SK-N-SH (cell line): ENCODE data around the gene SPAG5. TPM values are rescaled to one million over a fixed set of nuclear protein-coding genes. Genes with fewer than 3 reads are reported as not detected.

Experiments
- CTCF ChIA-PET: fragments of 300-600, 350-600 bp; formaldehyde crosslinking; extraction: SDS; loops from one replicate; lab custom pipeline; 2021; lab: Yijun Ruan, JAX
- POLR2A ChIA-PET: fragments of 350-600 bp; sonication (Branson Sonifier 250); formaldehyde crosslinking; extraction: SDS; loops from one replicate; lab custom pipeline; 2020; ENCODE audit warnings: antibody characterized with exemption, inconsistent platforms; lab: Yijun Ruan, JAX
- DNase-seq: peaks from one replicate; pipeline ENCODE4 v3.0.0; 2012
- H2AFZ ChIP-seq: fragments of 200-600 bp; sonication (generic); 2 replicates; pipeline ENCODE4 v1.8.1; 2016; ENCODE audit warnings: antibody characterized with exemption, mild to moderate bottlenecking, low read depth
- H3F3A ChIP-seq: fragments of 200-600 bp; sonication (generic); replicated peaks from 2 replicates; pipeline ENCODE3; 2016; ENCODE audit warnings: antibody characterized with exemption, mild to moderate bottlenecking; ENCODE audit not compliant: insufficient read depth
- H3K27ac ChIP-seq, 2 experiments: fragments of 200-500 bp in 1 of 2; fragments of 200-600 bp in 1 of 2; sonication (Bioruptor generic) in 1 of 2; sonication (generic), shearing (Covaris generic) in 1 of 2; 2 replicates each; pipeline versions ENCODE4 v1.5.1 to v1.6.1; 2014 to 2016; ENCODE audit warnings: low read depth in 2 of 2, inconsistent platforms in 1 of 2, low read length in 1 of 2, mild to moderate bottlenecking in 1 of 2, mixed read lengths in 1 of 2
- H3K27me3 ChIP-seq: fragments of 200-600 bp; sonication (generic), shearing (Covaris generic); 2 replicates; pipeline ENCODE4 v1.6.1; 2016; ENCODE audit warnings: mixed run types; ENCODE audit not compliant: insufficient read depth
- H3K36me3 ChIP-seq, 2 experiments: fragments of 200-500 bp in 1 of 2; fragments of 200-600 bp in 1 of 2; sonication (Bioruptor generic) in 1 of 2; sonication (generic) in 1 of 2; replicated peaks in 1 of 2; 2 replicates each; pipeline versions ENCODE3 to v1.5.1; 2014 to 2016; ENCODE audit warnings: low read length in 1 of 2, mild to moderate bottlenecking in 1 of 2; ENCODE audit not compliant: insufficient read depth in 2 of 2, control insufficient read depth in 1 of 2
- H3K4me1 ChIP-seq, 2 experiments: fragments of 200-500 bp in 1 of 2; fragments of 200-600 bp in 1 of 2; sonication (Bioruptor generic) in 1 of 2; sonication (generic), shearing (Covaris generic) in 1 of 2; 2 replicates each; pipeline versions ENCODE4 v1.5.1 to v1.6.1; 2014 to 2016; ENCODE audit warnings: low read depth in 1 of 2, low read length in 1 of 2, mixed run types in 1 of 2; ENCODE audit not compliant: insufficient read depth in 2 of 2, control insufficient read depth in 1 of 2
- H3K4me2 ChIP-seq: fragments of 200-600 bp; sonication (generic), shearing (Covaris generic); 2 replicates; pipeline ENCODE4 v1.6.1; 2017; ENCODE audit warnings: mixed run types
- H3K4me3 ChIP-seq, 2 experiments: fragments of 200-500 bp in 1 of 2; fragments of 200-600 bp in 1 of 2; sonication (Bioruptor generic) in 1 of 2; sonication (generic), shearing (Covaris generic) in 1 of 2; 2 replicates each; pipeline versions ENCODE4 v1.5.1 to v1.8.1; 2014 to 2016; ENCODE audit warnings: low read depth in 2 of 2, inconsistent platforms in 1 of 2, low read length in 1 of 2, mild to moderate bottlenecking in 1 of 2, mixed read lengths in 1 of 2, moderate library complexity in 1 of 2
- H3K79me2 ChIP-seq: fragments of 200-600 bp; sonication (generic); 2 replicates; pipeline ENCODE4 v1.8.1; 2017; ENCODE audit warnings: mild to moderate bottlenecking; ENCODE audit not compliant: insufficient read depth
- H3K9ac ChIP-seq: fragments of 200-600 bp; sonication (generic); 2 replicates; pipeline ENCODE4 v1.6.1; 2017; ENCODE audit warnings: mixed run types
- H3K9me2 ChIP-seq: fragments of 200-600 bp; sonication (generic); 2 replicates; pipeline ENCODE4 v1.6.1; 2017; ENCODE audit warnings: mixed run types
- H3K9me3 ChIP-seq: fragments of 200-600 bp; sonication (generic); 2 replicates; pipeline ENCODE4 v1.6.1; 2017; ENCODE audit warnings: mixed run types, mild to moderate bottlenecking, moderate library complexity
- H4K20me1 ChIP-seq: fragments of 200-600 bp; sonication (generic); 2 replicates; pipeline ENCODE4 v1.6.1; 2017; ENCODE audit warnings: mild to moderate bottlenecking, mixed run types; ENCODE audit not compliant: insufficient read depth
- CHD2 ChIP-seq: fragments of 150-350 bp; IDR thresholded peaks from 2 replicates; pipeline ENCODE4 v1.6.1; 2018; ENCODE audit warnings: low read length; ENCODE audit not compliant: partially characterized antibody
- CTCF ChIP-seq: fragments of 200-600 bp; sonication (generic); IDR thresholded peaks from 2 replicates; pipeline ENCODE4 v1.6.1; 2017; ENCODE audit warnings: antibody characterized with exemption, mild to moderate bottlenecking, moderate library complexity
- ELF1 ChIP-seq: IDR thresholded peaks from 2 replicates; pipeline ENCODE4 v1.4.0; 2012
- EP300 ChIP-seq, 2 experiments: IDR thresholded peaks; 2 replicates each; pipeline versions ENCODE4 v1.4.0 to v1.6.1; 2012; ENCODE audit warnings: borderline replicate concordance in 1 of 2, low read depth in 1 of 2, low read length in 1 of 2
- EZH2phosphoT487 ChIP-seq: fragments of 200-600 bp; sonication (generic); IDR thresholded peaks from 2 replicates; pipeline ENCODE4 v1.6.1; 2017; ENCODE audit warnings: low read depth, mixed run types, mild to moderate bottlenecking, antibody characterized with exemption, moderate library complexity, borderline replicate concordance
- GABPA ChIP-seq: IDR thresholded peaks from 2 replicates; pipeline ENCODE4 v1.4.0; 2012; ENCODE audit warnings: low read depth, mild to moderate bottlenecking
- JUND ChIP-seq: IDR thresholded peaks from 2 replicates; pipeline ENCODE4 v1.4.0; 2012
- MAX ChIP-seq: IDR thresholded peaks from 2 replicates; pipeline ENCODE4 v1.4.0; 2012; ENCODE audit warnings: low read depth
- MXI1 ChIP-seq: IDR thresholded peaks from 2 replicates; pipeline ENCODE4 v1.6.1; 2012; ENCODE audit warnings: mild to moderate bottlenecking, low read depth, low read length, improper control_type of control experiment
- NRF1 ChIP-seq: IDR thresholded peaks from 2 replicates; pipeline ENCODE4 v1.6.1; 2012; ENCODE audit warnings: low read depth, mild to moderate bottlenecking, low read length
- PBX3 ChIP-seq: IDR thresholded peaks from 2 replicates; pipeline ENCODE4; 2012
- RAD21 ChIP-seq: IDR thresholded peaks from 2 replicates; pipeline ENCODE4 v1.6.1; 2012; ENCODE audit warnings: mild to moderate bottlenecking, low read length
- REST ChIP-seq: IDR thresholded peaks from 2 replicates; pipeline ENCODE4 v1.6.1; 2012; ENCODE audit warnings: mild to moderate bottlenecking, low read depth, low read length, moderate library complexity
- SIN3A ChIP-seq: IDR thresholded peaks from 2 replicates; pipeline ENCODE4 v1.6.1; 2012; ENCODE audit warnings: low read depth, mild to moderate bottlenecking, low read length, moderate library complexity, borderline replicate concordance
- TCF12 ChIP-seq: IDR thresholded peaks from 2 replicates; pipeline ENCODE4 v1.4.0; 2012
- TEAD4 ChIP-seq: IDR thresholded peaks from 2 replicates; pipeline ENCODE4 v1.4.0; 2012; ENCODE audit warnings: mild to moderate bottlenecking, borderline replicate concordance; ENCODE audit not compliant: insufficient read depth
- YY1 ChIP-seq: IDR thresholded peaks from 2 replicates; pipeline ENCODE4 v1.4.0; 2012; ENCODE audit warnings: low read depth, mild to moderate bottlenecking
- WGBS: methylation state at CpG from one replicate; pipeline ENCODE4 v1.1.6; 2017; ENCODE audit warnings: low lambda C conversion rate; 5-methylcytosine and 5-hydroxymethylcytosine counted together
- polyA plus RNA-seq, 3 experiments: library from polyadenylated mRNA; depleted of rRNA; stranded (reverse); fragments of >200 nt; gene quantifications; 2 replicates each; pipeline ENCODE4 v1.2.3, GENCODE V29; 2012

The SPAG5 gene
- polyA plus RNA-seq, 1 of the 3 experiments (the other 2 are of a cell fraction) = 36.5 TPM

- TF ChIP-seq REST (no peak), MXI1 (no peak), TEAD4 (no peak)
These were observed 23.4 kb upstream of the SPAG5 start (continued) for GRCh38 chr17:28622186-28622585.

- Histone ChIP-seq H3K27ac (no peak overlapping the region), H3K4me2 (no peak overlapping the region), H3K9me3 (no peaks in the 10 kb centered on the region), H3K4me1 (no peaks in the 10 kb centered on the region), H4K20me1 (no peaks in the 10 kb centered on the region), H3K9ac (no peak overlapping the region), H3K27me3 (no peaks in the 10 kb centered on the region), H3K9me2 (no peaks in the 10 kb centered on the region), H3F3A (no peaks in the 10 kb centered on the region), H3K36me3 (peaks cover 79 to 88% of the 10 kb centered on the region in 2 experiments), H2AFZ (no peak overlapping the region), H3K79me2 (no peaks in the 10 kb centered on the region; the same call in 1 of the 2 replicates), H3K4me3 (no peak overlapping the region; a peak in 1 of 4 replicates)
- ChIA-PET POLR2A (no interaction called here), CTCF (interaction anchor here (7.0 kb wide), 1 partner anchor 8 kb away, joined by 37 read pairs; no protein-coding TSS in a partner anchor)
- no peak for DNase-seq
- WGBS = 66% methylated on average over 2 of the region's 2 CpGs
- TF ChIP-seq TCF12 (no peak), MAX (no peak), PBX3 (no peak), CHD2 (no peak), ELF1 (no peak), SIN3A (no peak), GABPA (no peak), RAD21 (no peak), NRF1 (no peak)
These were observed 21.2 kb upstream of the SPAG5 start for GRCh38 chr17:28620010-28620409.

- Histone ChIP-seq H3K9me2 (no peaks in the 10 kb centered on the region), H2AFZ (no peak overlapping the region), H4K20me1 (no peaks in the 10 kb centered on the region), H3K79me2 (no peaks in the 10 kb centered on the region; the same call in 1 of the 2 replicates), H3K27me3 (no peaks in the 10 kb centered on the region), H3K9ac (no peak overlapping the region), H3F3A (no peaks in the 10 kb centered on the region), H3K36me3 (peaks cover 71 to 88% of the 10 kb centered on the region in 2 experiments), H3K4me3 (no peak overlapping the region), H3K4me2 (no peak overlapping the region), H3K9me3 (no peaks in the 10 kb centered on the region), H3K27ac (no peak overlapping the region), H3K4me1 (no peaks in the 10 kb centered on the region)
- POLR2A ChIA-PET = no interaction called here
- WGBS = 81% methylated on average over 3 of the region's 3 CpGs
- CTCF ChIA-PET = interaction anchor here (0.6 to 7.0 kb wide), 6 partner anchors 7 to 71 kb away, joined by 3 to 37 read pairs (median 4); no protein-coding TSS in a partner anchor
- DNase-seq = no peak
- TF ChIP-seq YY1 = no peak
- no peak for TF ChIP-seq CTCF
- no peak for TF ChIP-seq REST
- no peak for TF ChIP-seq JUND
- TF ChIP-seq EZH2phosphoT487 = no peak
- TF ChIP-seq EP300 (IDR thresholded peaks at IDR 0.05; ENCODE audit: borderline replicate concordance in 1 of 2, low read depth in 1 of 2, low read length in 1 of 2) = no peak
These were observed 19.6 kb upstream of the SPAG5 start for GRCh38 chr17:28618464-28618863.
